GM21367 (cell line): Measurements from ENCODE around the gene MS4A18.
"Not testable (repeated sequence)": the region's sequence is repeated elsewhere in the genome, so short reads cannot be mapped to it uniquely, and the experiment has no call there.

ENCODE experiments used
- ATAC-seq: cut with Tn5 transposase; IDR thresholded peaks from one replicate; pipeline ENCODE4 v1.9.1; 2021; ENCODE audit not compliant: unreplicated experiment

MS4A18 gene

GRCh38 chr11:60734279-60734678, 9.8 kb downstream of the MS4A18 start:
- ATAC-seq, result no peak

DNA sequence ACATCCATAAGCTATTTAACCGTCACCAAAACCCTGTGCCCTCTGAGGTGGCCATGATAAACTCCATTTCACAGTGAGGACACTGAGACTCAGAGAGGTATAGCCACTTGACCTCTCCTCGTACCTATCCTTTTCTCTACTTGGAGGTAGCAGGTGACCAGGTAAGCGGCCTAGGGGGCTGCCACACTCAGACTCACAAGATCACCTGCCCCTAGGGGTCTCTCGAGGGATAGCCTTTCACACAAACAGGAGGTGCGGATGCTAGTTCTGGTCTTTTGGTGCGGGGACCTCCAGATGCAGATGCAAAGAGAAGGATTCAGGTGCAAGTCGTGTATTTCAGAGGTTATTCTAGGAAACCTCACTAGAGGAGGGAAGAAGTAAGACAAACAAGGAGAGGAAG, 14.6 kb downstream of the MS4A18 start:
- no peak for ATAC-seq

GRCh38 chr11:60740573-60740972, 16.1 kb downstream of the MS4A18 start:
- ATAC-seq, result no peak

- no peak for ATAC-seq
These were observed 16.9 kb downstream of the MS4A18 start for GRCh38 chr11:60741421-60741820.

GRCh38 chr11:60743058-60743457, 18.5 kb downstream of the MS4A18 start:
- no peak for ATAC-seq

GRCh38 chr11:60744114-60744513, 19.6 kb downstream of the MS4A18 start:
- no peak for ATAC-seq

GRCh38 chr11:60747359-60747873, 22.9 kb downstream of the MS4A18 start:
- no peak for ATAC-seq

DNA sequence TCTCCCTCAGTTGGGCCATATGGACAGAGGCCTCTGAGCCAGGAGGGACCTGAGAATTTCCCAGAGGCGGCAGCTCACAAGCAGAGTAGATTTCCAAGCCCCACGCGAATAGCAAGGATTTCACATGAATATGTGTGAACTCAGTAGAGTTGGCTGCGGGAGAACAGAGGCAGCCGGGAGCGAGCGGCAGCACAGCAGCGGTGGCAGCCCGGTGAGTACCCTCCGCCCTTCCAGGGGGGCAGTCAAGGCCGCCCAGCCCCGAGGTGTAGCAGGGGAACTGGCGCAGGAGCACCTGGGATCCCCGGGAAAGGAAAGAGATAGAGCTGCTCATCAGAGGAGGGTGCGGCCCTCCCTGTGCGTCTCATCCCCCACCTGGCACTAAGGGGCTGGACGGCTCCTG, 23.7 kb downstream of the MS4A18 start:
- no peak for ATAC-seq

- ATAC-seq, result no peak
These were observed 24.3 kb downstream of the MS4A18 start for GRCh38 chr11:60748821-60749220.

DNA sequence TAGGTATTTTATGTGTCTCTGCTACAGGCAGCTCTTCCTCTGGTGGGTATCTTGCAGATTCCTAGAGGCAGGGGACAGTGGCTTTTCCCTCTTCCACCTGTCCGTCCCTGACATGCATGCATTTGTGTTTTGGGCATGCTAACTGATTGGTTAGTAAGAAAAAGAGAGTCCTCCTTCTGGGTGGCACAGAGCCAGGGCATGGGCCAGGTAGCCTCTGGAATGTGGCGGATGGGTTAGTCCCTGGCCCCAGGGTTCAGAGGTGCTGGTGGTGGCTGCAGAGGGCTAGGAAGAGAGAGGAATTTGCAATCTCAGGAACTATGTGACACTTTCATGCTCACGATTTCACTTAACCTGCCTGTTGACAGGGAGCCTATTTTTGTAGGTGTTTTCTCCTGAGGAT, 26.4 kb downstream of the MS4A18 start:
- ATAC-seq, result no peak

DNA sequence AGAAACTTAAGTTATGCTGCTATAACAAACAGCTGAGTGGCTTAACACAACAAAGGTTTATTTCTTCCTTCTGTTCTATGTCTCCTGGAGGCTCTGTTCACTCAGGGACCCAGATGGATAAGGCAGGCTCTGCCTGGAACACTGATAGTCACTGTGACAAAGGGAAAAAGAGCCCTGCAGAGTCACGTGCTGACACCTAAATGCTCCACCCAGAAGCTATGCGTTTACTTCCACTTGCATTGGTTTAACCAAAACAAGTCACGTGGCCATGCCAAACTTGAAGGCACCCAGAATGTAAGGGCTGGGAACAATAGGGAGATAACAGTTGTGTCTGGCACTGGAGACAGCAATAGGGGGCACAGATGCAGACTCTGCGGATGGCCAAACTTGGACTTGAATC, 28.8 kb downstream of the MS4A18 start:
- ATAC-seq, result no peak

DNA sequence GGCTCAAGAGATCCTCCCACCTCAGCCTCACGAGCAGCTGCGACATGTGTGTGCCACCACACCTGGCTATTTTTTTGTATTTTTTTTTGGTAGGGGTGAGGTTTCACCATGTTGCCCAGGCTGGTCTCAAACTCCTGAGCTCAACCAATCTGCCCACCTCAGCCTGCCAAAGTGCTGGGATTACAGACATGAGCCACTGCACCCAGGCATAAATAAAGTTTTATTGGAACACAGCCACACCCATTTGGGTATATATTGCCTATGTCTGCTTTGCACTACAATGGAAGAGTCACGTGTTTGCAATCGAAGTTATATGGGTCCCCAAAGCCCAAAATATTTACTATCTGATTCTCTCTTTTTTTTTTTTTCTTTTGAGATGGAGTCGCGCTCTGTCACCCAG, 30.4 kb downstream of the MS4A18 start:
- no peak for ATAC-seq

DNA sequence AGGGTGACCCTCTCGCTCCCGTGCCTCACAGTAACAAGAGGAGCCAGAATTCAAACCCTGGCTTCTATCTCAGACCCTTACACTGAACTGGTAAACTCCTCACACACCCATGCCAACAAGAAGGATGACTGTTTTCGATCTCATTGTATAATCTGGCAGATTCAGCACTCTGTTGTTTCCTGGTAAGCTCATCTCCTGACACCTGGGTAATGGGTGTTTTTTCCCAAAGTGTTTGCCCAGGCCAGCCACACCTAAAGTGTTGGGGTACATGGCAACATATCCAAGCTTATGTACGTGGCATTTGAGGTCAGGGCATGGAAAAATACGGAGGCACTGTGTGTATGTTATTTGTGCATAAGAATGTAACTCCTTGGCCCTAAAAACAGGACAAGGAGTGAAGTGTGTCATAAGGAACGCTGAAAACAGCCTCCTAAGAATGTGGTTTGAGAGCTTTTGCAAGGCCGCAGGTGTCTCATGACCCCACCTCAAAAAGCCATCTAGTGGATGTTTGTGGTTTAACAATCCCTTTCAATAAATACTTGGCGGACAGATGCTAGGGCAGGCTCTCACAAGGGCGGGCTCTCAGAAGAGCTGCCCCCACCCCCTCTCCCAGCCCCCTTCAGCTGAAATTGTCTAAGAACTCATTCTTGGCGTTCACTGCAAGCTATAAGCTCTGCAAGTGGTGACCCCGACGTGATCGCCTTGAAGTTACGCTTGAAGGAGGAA, 31.9 kb downstream of the MS4A18 start, which contains the start of gene MS4A15:
TSS of gene MS4A15 (plus strand) at position 561 of the 726 bp plus-strand sequence. CDS start 6,867 bp downstream, outside the sequence.
- no peak for ATAC-seq

GRCh38 chr11:60757231-60757800, 32.8 kb downstream of the MS4A18 start:
- ATAC-seq, result no peak

GRCh38 chr11:60758671-60759070, 34.2 kb downstream of the MS4A18 start:
- ATAC-seq, result not testable (repeated sequence)

GRCh38 chr11:60759438-60760225, 35.1 kb downstream of the MS4A18 start:
- not testable (repeated sequence) for ATAC-seq

GRCh38 chr11:60761436-60762190, 37.1 kb downstream of the MS4A18 start:
- no peak for ATAC-seq

DNA sequence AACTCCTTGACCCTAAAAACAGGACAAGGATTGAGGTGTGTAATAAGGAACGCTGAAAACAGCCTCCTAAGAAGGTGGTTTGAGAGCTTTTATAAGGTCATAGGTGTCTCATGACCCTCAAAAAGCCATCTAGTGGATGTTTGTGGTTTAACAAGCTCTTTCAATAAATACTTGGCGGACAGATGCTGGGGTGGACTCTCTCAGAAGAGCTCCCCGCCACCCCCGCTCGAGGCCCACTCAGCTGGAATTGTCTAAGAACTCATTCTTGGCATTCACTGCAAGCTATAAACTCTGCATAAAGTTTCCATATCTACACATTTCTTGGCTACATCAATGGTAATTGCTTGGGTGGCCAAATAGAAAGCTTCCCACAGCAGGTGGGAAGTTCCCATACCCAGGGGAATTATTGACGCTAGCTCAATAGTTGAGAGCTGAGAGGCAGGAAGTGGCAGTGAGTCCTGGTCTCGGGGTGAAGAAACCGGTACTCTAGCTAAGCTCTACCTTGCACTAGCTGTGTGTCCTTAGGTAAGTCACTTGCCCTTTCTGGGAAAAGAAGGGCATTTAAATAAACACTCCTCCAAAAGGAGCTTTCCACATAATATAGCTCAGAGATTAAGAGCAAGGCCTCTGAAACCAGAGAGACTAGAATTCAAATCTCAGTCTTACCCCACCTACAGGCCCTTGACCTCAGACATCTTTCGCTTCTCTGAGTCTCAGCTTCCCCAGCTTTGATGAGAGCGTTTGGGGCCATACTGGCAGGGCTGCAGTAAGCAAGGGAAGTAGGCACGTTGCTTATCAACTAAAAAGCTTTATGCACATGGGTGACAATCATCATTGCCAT, 38.6 kb downstream of the MS4A18 start:
- peak; percentile 56 for ATAC-seq

GRCh38 chr11:60763692-60764369, 39.3 kb downstream of the MS4A18 start:
- no peak for ATAC-seq
